Thyroid gland (tissue), 4 donors: ENCODE data around the gene UQCR11.

Experiments used
- POLR2A ChIP-seq, 2 donors: fragments of 450-650 bp; IDR thresholded peaks; one replicate each; pipeline ENCODE4 v1.6.1; 2017; ENCODE audit warnings: antibody characterized with exemption in 2 of 2, mild to moderate bottlenecking in 2 of 2, moderate library complexity in 1 of 2
- TF ChIP-seq, protein P1 (sequence below), 6 experiments: fragments of 200-600 bp in 3 of 6; fragments of 450-650 bp in 3 of 6; sonication (generic) in 3 of 6; IDR thresholded peaks; one replicate each; pipeline ENCODE4 v1.5.1; 2016 to 2019; ENCODE audit warnings: antibody characterized with exemption in 6 of 6, mild to moderate bottlenecking in 2 of 6, inconsistent platforms in 1 of 6, moderate library complexity in 1 of 6

DNA sequence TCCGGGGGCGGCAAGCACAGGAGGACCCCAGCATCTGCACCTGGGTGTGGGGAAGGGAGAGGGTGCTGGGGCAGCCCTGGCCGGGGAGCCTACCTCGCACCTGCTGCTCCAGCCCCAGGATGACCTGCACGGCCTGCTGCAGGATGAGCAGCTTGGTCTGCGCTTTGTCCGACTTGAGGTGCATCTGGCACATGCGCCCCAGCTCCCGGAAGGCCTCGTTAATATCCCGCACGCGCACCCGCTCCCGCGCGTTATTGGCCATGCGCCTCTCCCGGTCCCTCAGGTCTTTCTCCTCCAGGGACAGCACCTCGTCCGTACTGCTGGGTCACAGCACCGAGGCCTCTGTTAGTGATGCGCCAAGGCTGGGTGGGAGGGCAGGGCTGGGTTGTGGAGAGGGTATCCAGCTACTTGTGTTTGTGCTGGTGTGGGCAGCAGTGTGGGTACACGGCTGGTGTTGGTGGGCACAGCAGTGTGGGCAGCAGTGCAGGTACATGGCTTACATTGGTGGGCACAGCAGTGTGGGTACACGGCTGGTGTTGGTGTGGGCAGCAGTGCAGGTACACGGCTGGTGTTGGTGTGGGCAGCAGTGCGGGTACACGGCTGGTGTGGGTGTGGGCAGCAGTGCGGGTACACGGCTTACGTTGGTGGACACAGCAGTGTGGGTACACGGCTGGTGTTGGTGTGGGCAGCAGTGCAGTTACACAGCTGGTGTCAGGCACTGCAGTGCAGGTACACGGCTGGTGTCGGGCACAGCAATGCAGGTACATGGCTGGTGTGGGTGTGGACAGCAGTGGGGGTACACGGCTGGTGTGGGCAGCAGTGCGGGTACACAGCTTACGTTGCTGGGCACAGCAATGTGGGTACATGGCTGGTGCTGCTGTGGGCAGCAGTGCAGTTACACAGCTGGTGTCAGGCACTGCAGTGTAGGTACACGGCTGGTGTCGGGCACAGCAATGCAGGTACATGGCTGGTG, 7.1 kb upstream of the UQCR11 start:
- TF ChIP-seq, protein P1, sequence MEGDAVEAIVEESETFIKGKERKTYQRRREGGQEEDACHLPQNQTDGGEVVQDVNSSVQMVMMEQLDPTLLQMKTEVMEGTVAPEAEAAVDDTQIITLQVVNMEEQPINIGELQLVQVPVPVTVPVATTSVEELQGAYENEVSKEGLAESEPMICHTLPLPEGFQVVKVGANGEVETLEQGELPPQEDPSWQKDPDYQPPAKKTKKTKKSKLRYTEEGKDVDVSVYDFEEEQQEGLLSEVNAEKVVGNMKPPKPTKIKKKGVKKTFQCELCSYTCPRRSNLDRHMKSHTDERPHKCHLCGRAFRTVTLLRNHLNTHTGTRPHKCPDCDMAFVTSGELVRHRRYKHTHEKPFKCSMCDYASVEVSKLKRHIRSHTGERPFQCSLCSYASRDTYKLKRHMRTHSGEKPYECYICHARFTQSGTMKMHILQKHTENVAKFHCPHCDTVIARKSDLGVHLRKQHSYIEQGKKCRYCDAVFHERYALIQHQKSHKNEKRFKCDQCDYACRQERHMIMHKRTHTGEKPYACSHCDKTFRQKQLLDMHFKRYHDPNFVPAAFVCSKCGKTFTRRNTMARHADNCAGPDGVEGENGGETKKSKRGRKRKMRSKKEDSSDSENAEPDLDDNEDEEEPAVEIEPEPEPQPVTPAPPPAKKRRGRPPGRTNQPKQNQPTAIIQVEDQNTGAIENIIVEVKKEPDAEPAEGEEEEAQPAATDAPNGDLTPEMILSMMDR (IDR thresholded peaks at IDR 0.05), result no peak
- no peak for TF ChIP-seq POLR2A (IDR thresholded peaks at IDR 0.05)
